Stimulated activated CD8-positive, alpha-beta memory T cell treated with anti-CD3 and anti-CD28 coated beads, Interleukin-4, amount 100 ng/mL, for 4 hours (primary cell): ENCODE data around the gene ARHGEF9.
"Not testable (repeated sequence)": the region's sequence is repeated elsewhere in the genome, so short reads cannot be mapped to it uniquely, and the experiment has no call there.

Source experiments
- DNase-seq, 2 donors: peaks; one replicate each; pipeline ENCODE4 v3.0.0-alpha.2; 2020; ENCODE audit warnings: low read depth in 2 of 2, low spot score in 1 of 2

Gene ARHGEF9

GRCh38 chrX:63784902-63785707 lies at the start of gene ARHGEF9:
Gene ARHGEF9 (minus strand): TSS chrX:63785214. CDS start chrX:63785145, 69 bp downstream.
- DNase-seq, result no peak

GRCh38 chrX:63825446-63825845 lies 40.4 kb upstream of the ARHGEF9 start:
- DNase-seq, result not testable (repeated sequence)

GRCh38 chrX:63818156-63818555 lies 33.1 kb upstream of the ARHGEF9 start:
- no peak for DNase-seq

GRCh38 chrX:63817696-63818095 lies 32.7 kb upstream of the ARHGEF9 start:
- DNase-seq, result no peak

DNA sequence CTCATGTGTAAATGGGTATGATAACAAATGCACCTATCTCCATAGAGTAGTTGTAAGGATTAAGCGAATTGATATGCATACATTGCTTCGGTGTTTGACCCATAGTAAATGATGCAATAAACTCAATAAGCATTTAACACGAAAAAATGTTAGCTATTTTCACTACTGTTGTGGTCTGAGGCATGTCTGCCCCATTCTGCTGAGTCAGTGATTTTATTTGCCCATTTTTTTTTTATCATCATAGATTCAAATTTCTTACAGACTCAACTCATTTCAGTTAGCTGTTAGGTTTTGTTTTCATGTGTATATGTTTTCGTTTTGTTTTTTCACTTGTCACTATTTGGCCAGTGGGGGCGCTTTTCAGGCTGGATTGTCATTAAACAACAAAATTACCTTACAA lies 27.8 kb upstream of the ARHGEF9 start:
- no peak for DNase-seq

DNA sequence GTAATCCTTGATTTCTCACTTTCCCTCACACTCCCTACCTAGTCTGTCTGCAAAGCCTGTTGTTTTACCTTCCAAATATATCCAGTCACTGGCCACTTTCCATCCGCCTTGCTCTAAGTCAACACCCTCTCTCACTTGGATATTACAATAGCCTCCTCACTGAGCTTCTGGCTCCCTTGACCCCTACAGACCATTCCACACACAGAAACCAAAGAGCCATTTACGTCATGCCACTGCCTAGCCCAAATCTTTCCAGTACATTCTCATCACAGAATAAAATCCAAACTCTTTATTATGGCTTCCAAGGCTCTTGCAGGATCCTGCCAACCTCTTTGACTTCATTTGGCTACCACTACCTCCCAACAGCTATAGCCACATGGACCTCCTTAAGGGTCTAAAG lies 25.7 kb upstream of the ARHGEF9 start:
- DNase-seq, result no peak

- no peak for DNase-seq
Measured at GRCh38 chrX:63809173-63809572, 24.2 kb upstream of the ARHGEF9 start.

- DNase-seq, result not testable (repeated sequence)
Measured at GRCh38 chrX:63795406-63795805, 10.4 kb upstream of the ARHGEF9 start.

GRCh38 chrX:63785708-63786040 lies 660 bp upstream of the ARHGEF9 start:
- DNase-seq, result no peak

DNA sequence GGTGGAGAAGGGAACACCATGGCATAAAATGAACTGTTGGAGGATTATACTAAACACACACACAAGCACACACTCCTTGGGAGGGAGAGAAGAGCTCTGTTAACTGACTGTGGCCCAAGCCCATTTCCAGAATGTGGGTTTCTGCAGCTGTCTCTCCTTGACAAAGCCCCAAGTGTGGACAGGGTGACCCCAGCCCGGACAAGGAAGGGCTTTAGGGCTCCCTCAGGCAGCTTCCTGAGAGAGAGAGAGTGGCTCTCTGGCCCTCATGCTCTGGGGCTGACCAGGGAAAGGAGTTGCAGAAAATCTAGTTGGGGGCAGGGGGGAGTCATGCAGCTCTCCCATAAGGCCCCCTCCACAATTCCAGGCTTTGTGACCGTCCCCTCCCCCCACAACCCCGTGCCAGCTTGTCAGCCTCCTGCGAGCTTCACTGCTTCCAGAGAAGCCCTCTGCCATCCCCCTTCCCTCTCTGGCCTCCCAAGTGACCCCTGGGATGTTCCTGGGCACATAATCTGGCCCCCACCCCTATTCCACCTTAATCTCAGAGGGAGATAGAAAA lies 590 bp downstream of the ARHGEF9 start:
- DNase-seq, result no peak

- no peak for DNase-seq
Measured at GRCh38 chrX:63782515-63782914, 2.5 kb downstream of the ARHGEF9 start.

DNA sequence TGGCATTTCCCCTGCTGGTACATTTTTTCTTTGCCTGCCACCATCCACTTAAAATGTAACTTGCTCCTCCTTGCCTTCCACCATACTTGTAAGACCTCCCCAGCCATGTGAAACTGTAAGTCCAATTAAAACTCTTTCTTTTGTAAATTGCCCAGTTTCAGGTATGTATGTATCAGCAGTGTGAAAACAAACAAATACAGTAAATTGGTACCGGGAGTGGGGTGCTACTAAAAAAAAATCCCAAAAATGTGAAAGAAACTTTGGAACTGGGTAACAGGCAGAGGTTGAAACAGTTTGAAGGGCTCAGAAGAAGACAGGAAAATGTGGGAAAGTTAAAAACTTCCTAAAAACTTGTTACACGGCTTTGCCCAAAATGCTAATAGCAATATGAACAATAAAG lies 16.3 kb downstream of the ARHGEF9 start:
- no peak for DNase-seq

GRCh38 chrX:63765712-63766111 lies 19.3 kb downstream of the ARHGEF9 start:
- no peak for DNase-seq

DNA sequence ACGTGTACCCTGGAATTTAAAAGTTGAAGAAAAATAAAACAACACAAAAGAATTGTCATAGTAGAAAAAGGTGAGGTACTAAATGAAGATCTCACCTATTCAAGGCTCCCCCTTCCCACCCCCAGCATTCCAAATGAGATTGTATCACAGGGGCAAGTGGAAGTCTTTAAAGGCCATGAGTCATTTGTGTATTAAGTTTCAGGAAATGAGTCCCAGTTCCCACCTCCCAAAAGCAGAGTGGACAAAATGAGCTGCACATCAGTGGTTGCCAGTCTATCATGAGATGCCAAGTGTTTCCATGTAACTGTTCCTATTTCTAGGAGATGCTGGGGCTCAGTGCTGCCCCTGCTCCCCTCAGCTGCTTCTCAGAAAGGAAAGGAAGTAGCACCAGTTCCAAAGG lies 20.1 kb downstream of the ARHGEF9 start:
- no peak for DNase-seq

DNA sequence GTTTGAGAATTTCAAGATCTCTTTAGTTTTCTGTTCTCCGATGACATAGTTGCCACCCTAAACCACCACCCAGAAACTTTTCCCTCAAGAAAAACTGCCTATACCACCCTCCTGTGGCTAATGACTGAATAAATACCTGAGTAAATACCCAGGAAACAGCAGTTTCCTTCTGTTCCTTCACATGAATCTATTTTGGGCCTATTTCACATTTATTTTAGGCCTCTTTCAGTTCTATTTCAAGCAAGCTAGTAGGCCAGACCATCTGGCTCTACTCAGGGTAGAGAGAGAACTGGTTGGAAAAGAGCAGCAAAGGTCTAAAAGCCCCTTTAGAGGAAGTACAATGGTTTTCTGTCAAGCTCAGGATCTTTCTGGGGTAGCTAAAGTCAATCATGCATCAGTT lies 23.4 kb downstream of the ARHGEF9 start:
- no peak for DNase-seq

- no peak for DNase-seq
Measured at GRCh38 chrX:63758011-63758410, 27.0 kb downstream of the ARHGEF9 start.

- DNase-seq, result no peak
Measured at GRCh38 chrX:63755892-63756291, 29.1 kb downstream of the ARHGEF9 start.

DNA sequence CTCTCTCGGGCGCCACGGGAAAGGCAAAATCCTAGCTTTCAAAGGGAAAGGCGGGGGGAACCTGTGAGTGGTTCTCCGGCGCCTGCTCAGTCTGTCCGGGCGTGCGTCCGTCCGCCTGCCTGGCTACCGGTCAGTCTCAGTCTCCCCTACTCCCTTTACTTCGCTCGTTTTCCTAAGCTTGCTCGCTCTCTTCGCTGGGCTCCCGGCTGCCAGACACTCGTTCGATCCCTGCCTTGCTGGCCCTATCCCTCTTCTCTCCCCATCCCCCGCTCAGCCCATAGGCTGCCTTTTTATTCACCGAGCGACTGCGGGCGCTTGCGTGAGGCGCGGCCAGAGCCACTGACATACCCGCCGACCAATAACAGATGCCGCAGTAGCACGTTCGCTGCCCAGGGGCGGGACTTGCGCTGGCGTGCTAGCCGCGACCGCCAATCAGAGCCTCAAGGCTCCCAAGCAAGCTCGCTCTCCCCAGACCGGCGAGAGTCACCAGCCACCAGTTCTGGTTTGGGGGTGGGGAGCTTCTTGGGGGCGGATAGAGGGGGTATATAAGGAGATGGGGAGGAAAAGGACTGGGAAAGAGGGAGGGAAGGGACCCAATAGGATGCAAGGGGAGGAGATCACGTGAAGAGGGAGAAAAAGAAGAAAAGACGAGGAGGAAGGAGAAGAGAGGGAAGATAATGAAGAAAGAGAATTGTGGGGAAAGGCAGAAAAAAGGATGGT lies 30.0 kb downstream of the ARHGEF9 start:
- peak; percentile 55 to 78 for DNase-seq

- DNase-seq, result no peak
Measured at GRCh38 chrX:63754136-63754859, 30.7 kb downstream of the ARHGEF9 start.

DNA sequence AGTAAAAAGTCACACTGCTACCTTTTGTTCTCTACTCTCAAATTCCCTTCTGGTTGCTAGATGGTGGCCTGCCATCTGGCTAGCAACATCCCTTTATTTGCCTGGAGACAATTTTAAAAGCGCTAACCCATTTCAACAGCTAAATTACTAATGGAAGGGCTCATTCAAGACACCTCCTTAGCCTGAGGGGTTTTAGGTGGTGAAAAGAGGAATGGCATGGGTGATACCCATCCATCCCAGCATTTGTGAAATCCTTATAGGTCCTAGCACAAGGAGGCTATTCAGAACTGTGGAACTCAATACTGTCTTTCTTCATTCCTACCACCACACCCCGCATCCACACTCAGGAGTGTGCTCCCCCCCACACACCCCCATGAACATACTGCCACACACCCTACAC lies 33.5 kb downstream of the ARHGEF9 start:
- no peak for DNase-seq

DNA sequence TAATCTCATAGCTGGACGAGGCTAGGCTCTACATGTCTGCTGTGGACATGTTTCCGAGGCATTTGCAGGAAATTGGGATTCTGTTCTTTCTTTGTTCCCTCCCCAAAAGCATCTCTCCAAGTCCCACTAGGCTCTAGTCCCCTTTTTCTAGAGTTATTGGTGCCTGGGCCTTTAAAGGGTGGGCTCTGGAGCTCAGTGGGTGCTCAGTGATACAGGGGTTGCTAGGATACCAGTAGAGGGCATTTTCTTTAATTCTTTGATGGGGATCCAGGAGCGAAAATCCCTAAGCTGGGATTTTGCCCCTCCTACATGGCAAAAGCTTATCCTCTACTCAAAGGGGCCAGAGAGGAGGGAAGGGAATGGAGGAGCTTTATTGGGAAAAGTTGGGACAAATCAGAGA lies 34.2 kb downstream of the ARHGEF9 start:
- no peak for DNase-seq

- no peak for DNase-seq
Measured at GRCh38 chrX:63747331-63747730, 37.7 kb downstream of the ARHGEF9 start.
